ENCODE measurements around the gene CACTIN. TPM values are rescaled to one million over a fixed set of nuclear protein-coding genes. Genes with fewer than 3 reads are reported as not detected.

The CACTIN gene
- 23.6 and 36.8 TPM in 2 replicates for total RNA-seq

DNA sequence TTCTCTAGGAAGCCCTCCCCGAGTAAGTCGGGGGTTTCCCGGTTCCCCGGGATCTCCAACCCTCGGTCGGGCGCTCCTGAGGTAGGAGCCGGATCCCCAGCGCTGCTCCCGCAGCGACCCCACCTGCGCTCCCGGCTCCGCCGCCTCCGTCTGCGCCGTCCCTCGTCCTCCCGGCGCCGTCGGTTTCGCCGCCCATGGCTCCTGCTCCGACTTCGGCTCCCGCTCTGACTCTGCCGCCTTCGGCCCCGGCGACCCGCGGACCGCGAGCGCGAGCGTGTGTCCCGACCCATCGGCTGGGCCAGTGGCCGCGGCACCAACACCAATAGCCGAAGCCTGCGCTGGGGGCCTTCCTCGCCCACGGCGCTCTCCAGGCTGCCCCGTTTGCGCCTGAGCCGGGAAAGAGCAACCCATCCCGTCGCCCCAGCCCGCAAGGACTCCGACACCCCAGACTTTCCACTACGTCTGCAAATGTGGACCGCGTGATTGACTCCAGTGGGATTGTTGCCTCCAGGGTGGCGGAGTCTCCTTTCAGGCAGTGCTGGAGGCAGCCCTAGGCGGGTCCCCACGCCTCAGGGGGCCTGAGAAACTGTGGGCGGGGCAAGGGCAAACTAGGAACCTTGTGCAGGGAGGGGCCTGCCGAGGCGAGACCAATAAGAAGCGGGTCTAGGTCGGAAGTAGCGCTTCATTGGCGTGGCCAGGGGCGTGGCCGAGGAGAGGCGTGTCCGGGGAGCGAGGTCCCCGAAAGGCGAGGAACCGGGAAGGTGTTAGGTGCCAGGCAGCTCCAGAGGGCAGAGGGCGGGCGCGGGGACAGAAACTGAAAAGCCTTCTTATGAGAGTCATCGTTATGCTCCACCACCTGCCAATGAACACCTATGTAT lies at the start of gene CACTIN:
Gene CACTIN (minus strand): TSS at position 318 of the 878 bp plus-strand sequence. CDS start 28 bp downstream, at position 290.

DNA sequence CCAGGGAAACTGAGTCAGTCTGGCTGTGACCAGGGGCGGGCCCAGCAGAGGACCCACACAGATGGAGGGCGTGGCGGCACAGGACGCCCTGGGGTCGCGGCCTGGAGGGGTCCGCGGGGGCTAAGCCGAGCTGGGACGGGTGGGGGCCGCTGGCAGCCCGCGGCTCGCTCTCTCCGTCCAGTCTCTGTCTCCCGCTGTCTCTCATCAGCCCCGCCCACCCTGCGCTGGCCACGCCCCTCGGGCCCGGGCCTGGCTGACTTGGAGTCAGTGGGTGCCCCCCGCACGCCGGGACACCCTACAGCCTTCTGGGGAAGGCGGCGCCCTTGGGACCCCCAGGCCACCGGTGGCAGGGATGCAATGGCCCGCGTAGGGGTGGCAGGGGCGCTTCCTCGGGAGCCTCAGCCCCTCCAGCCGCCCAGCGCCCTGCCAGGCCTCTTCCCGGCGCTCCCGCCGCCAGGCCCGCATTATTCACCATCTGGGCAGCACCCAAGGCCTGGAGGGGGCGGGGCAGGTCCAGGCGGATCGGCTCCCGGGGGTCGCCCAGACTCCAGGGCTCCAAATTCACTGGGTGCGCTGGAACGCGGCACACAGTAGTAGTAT lies 19.8 kb downstream of the CACTIN start, which contains the start of gene TBXA2R:
Gene TBXA2R (minus strand): TSS at position 186 of the 600 bp plus-strand sequence. CDS start 6,241 bp downstream, outside the sequence.

DNA sequence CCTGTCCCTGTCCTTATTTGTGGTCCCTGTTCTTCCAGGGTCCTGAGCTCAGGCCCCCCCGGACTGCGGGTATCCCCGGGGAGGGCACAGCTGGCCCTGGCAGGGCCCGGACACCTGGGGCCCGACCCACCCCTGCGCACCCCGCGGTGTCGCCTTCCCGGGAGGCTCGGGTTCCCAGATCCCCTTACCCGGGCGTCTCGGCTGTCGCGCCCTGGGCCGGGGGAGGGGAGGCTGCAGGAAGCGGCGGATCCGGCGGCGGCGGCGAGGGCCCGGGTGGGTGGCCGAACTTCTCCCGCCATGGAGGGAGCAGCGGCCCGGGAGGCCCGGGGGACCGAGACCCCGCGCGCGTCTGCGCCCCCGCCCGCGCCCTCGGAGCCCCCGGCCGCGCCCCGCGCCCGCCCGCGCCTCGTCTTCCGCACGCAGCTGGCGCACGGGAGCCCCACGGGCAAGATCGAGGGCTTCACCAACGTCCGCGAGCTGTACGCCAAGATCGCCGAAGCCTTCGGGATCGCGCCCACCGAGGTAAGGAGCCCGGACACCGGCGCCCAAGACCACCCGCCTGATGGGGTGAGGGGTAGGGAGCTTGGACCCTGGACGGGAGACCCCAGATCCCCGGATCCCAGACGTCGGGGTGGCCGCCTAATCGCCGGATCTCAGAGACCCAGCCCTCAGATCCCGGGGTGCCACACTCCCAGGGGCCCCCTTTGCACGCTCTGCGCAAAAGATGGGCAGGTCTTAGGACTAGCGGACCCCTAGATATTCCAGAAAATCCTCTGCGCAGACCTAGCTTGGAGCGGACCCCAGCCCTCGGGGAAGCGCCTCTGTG lies 41.1 kb downstream of the CACTIN start, which contains the start of gene GIPC3:
Gene GIPC3 (plus strand): TSS at position 178 of the 826 bp plus-strand sequence. CDS start 120 bp downstream, at position 298.

DNA sequence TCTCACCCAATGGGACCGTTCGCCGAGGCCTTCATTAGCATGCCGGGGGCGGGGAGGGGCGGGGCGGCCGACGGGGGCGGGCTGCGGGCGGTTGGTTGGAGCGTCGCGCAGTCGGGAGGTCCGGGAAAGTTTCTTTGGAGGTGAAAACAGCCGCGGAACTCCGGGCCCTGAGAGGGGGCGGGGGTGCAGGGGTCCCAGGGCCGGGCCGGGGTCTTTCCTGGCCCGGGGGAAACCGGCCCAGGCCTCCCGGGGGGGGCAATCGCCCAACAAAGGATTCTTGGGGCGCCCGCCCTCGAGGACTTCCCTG lies 53.8 kb downstream of the CACTIN start, which contains the start of gene HMG20B:
Gene HMG20B (plus strand): TSS at position 90 of the 307 bp plus-strand sequence. CDS start 366 bp downstream, outside the sequence.

Small RNA genes lying within 50 kb of the gene (small RNA-seq; reads per million reads assigned to genes)
- not detected for gene AC005786.1 (ENCODE audit: low replicate concordance)

Other genes starting within 250 kb of the CACTIN start
- not detected in 2 replicates for gene SMIM24, start 146.3 kb downstream of the CACTIN start, total RNA-seq
- not detected in 2 replicates for gene SMIM44, start 143.3 kb downstream of the CACTIN start, total RNA-seq
- 13.8 and 18.0 TPM in 2 replicates for gene DOHH, start 126.1 kb downstream of the CACTIN start, total RNA-seq
- gene FZR1, start 120.5 kb downstream of the CACTIN start, total RNA-seq, result 36.3 and 63.3 TPM in 2 replicates
- not detected in 2 replicates for gene TEKTIP1, start 87.6 kb downstream of the CACTIN start, total RNA-seq
- 122 and 179 TPM in 2 replicates for gene MFSD12, start 69.2 kb downstream of the CACTIN start, total RNA-seq
- 74.4 and 82.3 TPM in 2 replicates for gene HMG20B, start 53.8 kb downstream of the CACTIN start, total RNA-seq
- gene GIPC3, start 41.3 kb downstream of the CACTIN start, total RNA-seq, result under 0.01 and 0.14 TPM in 2 replicates
- 1.5 and 5.6 TPM in 2 replicates for gene TBXA2R, start 19.9 kb downstream of the CACTIN start, total RNA-seq
- 27.4 and 46.8 TPM in 2 replicates for gene PIP5K1C, start 73.7 kb upstream of the CACTIN start, total RNA-seq
- gene TJP3, start 81.6 kb upstream of the CACTIN start, total RNA-seq, result not detected in 2 replicates
- 24.1 and 27.8 TPM in 2 replicates for gene APBA3, start 134.9 kb upstream of the CACTIN start, total RNA-seq
- gene MRPL54, start 135.9 kb upstream of the CACTIN start, total RNA-seq, result 41.4 and 61.5 TPM in 2 replicates
- gene RAX2, start 145.4 kb upstream of the CACTIN start, total RNA-seq, result not detected in 2 replicates
- gene MATK, start 159.6 kb upstream of the CACTIN start, total RNA-seq, result not detected in 2 replicates
- gene ZFR2, start 242.2 kb upstream of the CACTIN start, total RNA-seq, result not detected in 2 replicates

All from placental pericyte (primary cell).